ENCODE data around the gene LRRFIP1.

DNA sequence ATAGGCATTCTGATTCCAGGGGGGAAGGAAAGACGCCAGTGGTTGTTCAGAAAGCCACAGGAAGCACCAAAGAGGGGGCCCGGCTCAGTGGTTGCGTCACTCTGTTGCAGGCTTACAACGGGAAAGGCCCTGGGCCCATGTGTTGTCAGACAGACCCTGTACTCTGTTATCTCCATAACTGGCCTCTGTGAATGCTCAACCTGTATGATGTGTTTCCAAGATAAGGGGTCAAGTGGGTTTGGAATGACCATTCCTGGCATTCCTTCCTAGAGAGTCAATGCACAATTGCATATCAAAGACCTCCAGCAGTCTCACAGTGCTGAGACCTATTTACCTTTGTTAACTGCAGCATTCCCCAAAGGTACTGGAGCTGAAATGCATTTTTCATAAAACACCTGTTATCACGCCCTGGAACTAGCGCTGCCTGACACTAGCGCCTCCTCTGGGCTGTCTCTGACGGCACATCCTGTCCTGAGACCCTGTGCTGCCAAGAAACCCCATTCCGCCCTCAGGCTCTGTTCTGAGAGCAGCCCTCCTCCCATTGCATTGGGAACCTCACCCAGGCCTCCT lies 13.2 kb upstream of the LRRFIP1 start:
- TF ChIP-seq, protein P1, sequence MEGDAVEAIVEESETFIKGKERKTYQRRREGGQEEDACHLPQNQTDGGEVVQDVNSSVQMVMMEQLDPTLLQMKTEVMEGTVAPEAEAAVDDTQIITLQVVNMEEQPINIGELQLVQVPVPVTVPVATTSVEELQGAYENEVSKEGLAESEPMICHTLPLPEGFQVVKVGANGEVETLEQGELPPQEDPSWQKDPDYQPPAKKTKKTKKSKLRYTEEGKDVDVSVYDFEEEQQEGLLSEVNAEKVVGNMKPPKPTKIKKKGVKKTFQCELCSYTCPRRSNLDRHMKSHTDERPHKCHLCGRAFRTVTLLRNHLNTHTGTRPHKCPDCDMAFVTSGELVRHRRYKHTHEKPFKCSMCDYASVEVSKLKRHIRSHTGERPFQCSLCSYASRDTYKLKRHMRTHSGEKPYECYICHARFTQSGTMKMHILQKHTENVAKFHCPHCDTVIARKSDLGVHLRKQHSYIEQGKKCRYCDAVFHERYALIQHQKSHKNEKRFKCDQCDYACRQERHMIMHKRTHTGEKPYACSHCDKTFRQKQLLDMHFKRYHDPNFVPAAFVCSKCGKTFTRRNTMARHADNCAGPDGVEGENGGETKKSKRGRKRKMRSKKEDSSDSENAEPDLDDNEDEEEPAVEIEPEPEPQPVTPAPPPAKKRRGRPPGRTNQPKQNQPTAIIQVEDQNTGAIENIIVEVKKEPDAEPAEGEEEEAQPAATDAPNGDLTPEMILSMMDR (IDR thresholded peaks at IDR 0.05) = no peak
- TF ChIP-seq EZH2 (IDR thresholded peaks at IDR 0.05; ENCODE audit: borderline replicate concordance, insufficient read depth, low read depth, low read length, poor library complexity, severe bottlenecking) = no peak
